GM21786 (cell line): ENCODE data around the gene DZIP1.
"Not testable (repeated sequence)": the region's sequence is repeated elsewhere in the genome, so short reads cannot be mapped to it uniquely, and the experiment has no call there.

Experiments
- ATAC-seq: cut with Tn5 transposase; IDR thresholded peaks from one replicate; pipeline ENCODE4 v1.9.1; 2021; ENCODE audit not compliant: unreplicated experiment

The DZIP1 gene

GRCh38 chr13:95603887-95604555 lies 40.5 kb downstream of the DZIP1 start:
- ATAC-seq: no peak

GRCh38 chr13:95601906-95602305 lies 42.6 kb downstream of the DZIP1 start:
- ATAC-seq: no peak

GRCh38 chr13:95601216-95601615 lies 43.3 kb downstream of the DZIP1 start:
- ATAC-seq: no peak

- no peak for ATAC-seq
Observed at GRCh38 chr13:95596701-95597100, 47.8 kb downstream of the DZIP1 start.

- ATAC-seq: no peak
Observed at GRCh38 chr13:95593462-95593861, 51.0 kb downstream of the DZIP1 start.

- no peak for ATAC-seq
Observed at GRCh38 chr13:95588721-95589120, 55.8 kb downstream of the DZIP1 start.

GRCh38 chr13:95588134-95588533 lies 56.4 kb downstream of the DZIP1 start:
- no peak for ATAC-seq

- ATAC-seq: no peak
Observed at GRCh38 chr13:95585867-95586266, 58.6 kb downstream of the DZIP1 start.

- peak; percentile 87 for ATAC-seq
Observed at GRCh38 chr13:95579303-95579702, 65.2 kb downstream of the DZIP1 start.

GRCh38 chr13:95573221-95573620 lies 71.3 kb downstream of the DZIP1 start:
- no peak for ATAC-seq

GRCh38 chr13:95571941-95572340 lies 72.6 kb downstream of the DZIP1 start:
- no peak for ATAC-seq

GRCh38 chr13:95570016-95570415 lies 74.5 kb downstream of the DZIP1 start:
- ATAC-seq: no peak

GRCh38 chr13:95568131-95568530 lies 76.4 kb downstream of the DZIP1 start:
- no peak for ATAC-seq

GRCh38 chr13:95565758-95566157 lies 78.7 kb downstream of the DZIP1 start:
- not testable (repeated sequence) for ATAC-seq

GRCh38 chr13:95564733-95565291 lies 79.7 kb downstream of the DZIP1 start:
- ATAC-seq: no peak

- no peak for ATAC-seq
Observed at GRCh38 chr13:95564091-95564490, 80.4 kb downstream of the DZIP1 start.

- ATAC-seq: no peak
Observed at GRCh38 chr13:95560387-95560786, 84.1 kb downstream of the DZIP1 start.

GRCh38 chr13:95559100-95559499 lies 85.4 kb downstream of the DZIP1 start:
- no peak for ATAC-seq

GRCh38 chr13:95557013-95557412 lies 87.5 kb downstream of the DZIP1 start:
- no peak for ATAC-seq

GRCh38 chr13:95553581-95554385 lies 90.7 kb downstream of the DZIP1 start:
- no peak for ATAC-seq

- no peak for ATAC-seq
Observed at GRCh38 chr13:95552539-95553441, 91.7 kb downstream of the DZIP1 start, which contains the start of gene CLDN10. TSS of gene CLDN10 (plus strand) at chr13:95552720. CDS start at chr13:95552754, 34 bp downstream.
